ENCODE measurements around the gene MAN2B1.

- TF ChIP-seq EZH2 (IDR thresholded peaks at IDR 0.05; ENCODE audit: insufficient read depth, poor library complexity, severe bottlenecking) = no peak
- no peak for TF ChIP-seq EZH2phosphoT487 (IDR thresholded peaks at IDR 0.05; ENCODE audit: insufficient read depth, low read depth)
Observed at GRCh38 chr19:12689581-12690216, 23.2 kb upstream of the MAN2B1 start.

Data from GM23248 (cell line).